HG03521 (cell line): Measurements from ENCODE around the gene KRTAP10-11.
"Not testable (repeated sequence)": the region's sequence is repeated elsewhere in the genome, so short reads cannot be mapped to it uniquely, and the experiment has no call there.

Experiments used
- ATAC-seq: cut with Tn5 transposase; IDR thresholded peaks from one replicate; pipeline ENCODE4 v1.9.1; 2021; ENCODE audit warnings: mild to moderate bottlenecking, moderate library complexity; ENCODE audit not compliant: unreplicated experiment

Gene KRTAP10-11

DNA sequence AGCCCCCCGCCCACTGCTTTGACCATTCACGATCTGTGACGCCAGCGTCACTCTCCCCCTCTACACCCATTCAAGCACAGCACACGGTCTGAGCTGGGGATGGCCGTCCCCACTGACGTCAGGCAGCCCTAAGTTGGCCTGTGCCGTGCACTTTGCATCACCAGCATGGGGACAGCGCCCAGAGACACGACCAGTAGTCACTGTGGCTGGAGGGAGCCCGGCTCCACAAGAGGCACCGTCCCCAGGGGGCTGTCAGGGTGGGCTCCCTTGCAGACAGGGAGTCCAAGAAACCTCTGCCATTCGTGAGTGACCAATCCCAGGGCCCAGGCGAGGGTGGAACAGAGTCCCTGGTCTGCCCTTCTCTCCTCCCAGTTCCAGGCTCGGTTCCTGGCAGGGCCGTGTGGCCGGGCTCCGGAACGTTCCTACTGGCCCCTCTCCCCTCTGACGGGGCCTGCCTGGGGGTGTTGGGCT, 32.0 kb upstream of the KRTAP10-11 start:
- ATAC-seq, result no peak

DNA sequence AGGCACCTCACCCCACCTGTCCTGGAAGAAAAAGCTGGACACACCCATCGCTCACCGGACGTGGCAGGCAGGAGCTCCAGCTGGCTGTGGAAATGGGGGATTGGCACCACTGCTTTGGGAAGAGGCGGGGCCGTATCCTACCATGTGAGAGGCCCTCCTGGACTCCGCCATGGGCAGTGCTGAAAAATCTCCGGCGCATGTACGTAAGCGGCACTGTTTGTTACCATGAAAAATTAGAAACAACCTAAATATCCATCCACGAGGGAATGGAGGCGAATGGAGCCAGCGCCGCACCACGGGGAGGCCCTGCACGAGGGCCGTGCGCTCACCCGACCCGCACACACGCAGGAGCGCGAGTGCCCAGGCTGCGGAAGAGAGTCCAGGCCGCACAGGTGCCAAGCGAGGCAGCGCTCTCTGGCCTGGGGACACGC, 31.2 kb upstream of the KRTAP10-11 start:
- no peak for ATAC-seq

DNA sequence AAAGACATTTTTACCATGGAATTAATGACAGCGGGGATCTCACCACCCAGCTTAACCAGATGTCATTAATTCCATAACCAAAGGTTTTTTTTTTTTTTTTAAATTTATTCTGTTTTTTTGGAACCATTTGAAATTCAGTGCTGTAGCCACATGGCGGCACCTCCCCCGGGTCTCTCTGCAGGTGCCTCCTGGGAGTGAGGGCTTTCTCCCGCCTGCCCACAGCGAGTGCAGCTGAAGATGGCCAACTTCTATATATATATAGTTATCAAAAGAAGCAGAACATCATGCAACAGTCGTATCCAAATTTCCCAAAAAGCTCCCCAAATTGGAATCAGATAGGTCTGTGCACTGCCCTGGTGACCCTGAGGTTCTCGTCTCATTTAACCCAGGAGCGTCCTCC, 30.7 kb upstream of the KRTAP10-11 start:
- ATAC-seq, result no peak

DNA sequence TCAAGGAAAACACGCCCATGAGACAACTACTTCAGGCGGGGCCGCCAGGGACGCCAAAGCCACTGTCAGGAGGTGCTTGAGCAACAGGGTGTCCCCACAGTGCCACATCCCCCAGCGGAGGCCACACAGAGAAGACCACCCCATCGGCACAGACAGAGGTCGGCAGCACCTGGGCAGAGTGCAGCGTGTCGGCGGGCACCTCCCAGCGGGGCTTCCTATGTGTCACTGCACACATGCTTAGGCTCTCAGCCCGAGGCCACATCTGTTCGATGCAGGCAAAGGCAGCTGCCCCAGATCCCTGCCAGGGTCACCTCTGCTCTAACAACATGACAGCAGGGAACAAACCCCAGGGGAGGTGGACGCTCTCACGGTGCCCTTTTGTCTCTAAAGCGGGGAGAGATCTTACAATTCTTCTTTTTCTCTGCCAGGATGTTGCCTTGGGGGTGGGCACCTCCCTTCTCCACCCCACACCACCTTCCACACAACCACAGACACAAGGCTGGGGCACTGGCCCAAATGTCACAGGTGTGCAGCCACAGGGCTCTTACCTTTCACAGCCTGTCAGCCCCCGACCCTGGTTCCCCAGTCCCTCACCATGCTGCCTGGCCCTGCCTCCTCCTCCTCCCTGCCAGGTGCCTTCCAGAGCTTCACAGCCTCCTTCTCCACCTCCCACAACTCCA, 30.2 kb upstream of the KRTAP10-11 start:
- no peak for ATAC-seq

DNA sequence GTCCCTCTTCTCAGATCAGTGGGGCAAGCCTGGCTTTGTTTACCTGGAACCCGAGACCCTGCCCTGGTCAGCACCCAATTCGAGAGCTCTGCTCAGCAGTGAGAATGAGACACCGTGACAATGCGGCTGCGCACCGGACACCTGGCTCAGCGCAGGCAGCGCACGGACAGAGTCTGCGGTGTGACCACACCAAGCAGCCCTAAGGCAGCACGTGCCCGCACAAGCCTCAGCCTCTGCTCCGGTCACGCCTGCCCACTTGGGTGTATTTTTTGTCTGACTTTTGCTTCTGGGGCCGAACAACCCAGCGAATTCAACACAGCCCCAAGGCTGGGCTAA, 29.7 kb upstream of the KRTAP10-11 start:
- ATAC-seq, result no peak

DNA sequence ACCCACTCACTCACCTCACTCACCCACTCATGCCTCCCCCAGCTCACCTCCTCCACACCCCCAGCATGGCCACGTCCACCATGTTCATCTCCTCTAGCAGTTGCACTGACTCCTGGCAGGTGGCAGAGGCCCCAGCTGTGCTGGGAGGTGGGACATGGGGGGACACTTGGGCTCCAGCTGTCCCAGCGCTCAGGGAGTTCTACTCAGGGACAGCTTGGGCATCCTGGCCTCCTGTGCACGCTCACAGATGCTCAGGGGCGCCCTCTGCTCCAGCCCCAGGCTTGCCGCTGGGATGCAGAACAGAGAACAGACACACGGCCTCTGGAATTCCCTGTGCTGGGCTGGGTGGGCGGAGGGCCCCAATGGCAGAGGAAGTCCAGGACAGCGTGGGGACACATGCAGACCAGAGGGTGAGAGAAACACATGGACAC, 29.1 kb upstream of the KRTAP10-11 start:
- no peak for ATAC-seq

DNA sequence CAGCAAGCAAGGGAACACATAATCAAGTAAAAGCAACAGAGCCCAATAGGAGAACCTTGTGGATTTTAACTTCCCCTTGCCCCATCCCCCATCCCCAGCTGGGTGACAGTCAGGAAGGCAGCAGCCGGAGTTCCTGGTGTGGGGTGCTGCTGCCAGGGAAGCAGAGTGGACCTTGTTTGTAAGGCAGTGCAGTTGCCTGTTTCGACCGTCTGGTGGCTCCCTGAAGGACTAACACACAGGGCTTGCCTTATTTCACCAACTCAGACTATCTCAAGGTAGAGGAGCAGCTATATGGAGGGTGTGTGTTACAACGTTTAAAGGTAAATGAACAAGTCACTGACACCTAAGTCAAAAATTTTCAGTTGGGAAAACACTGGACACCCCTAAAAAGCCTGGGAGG, 27.7 kb upstream of the KRTAP10-11 start:
- no peak for ATAC-seq

DNA sequence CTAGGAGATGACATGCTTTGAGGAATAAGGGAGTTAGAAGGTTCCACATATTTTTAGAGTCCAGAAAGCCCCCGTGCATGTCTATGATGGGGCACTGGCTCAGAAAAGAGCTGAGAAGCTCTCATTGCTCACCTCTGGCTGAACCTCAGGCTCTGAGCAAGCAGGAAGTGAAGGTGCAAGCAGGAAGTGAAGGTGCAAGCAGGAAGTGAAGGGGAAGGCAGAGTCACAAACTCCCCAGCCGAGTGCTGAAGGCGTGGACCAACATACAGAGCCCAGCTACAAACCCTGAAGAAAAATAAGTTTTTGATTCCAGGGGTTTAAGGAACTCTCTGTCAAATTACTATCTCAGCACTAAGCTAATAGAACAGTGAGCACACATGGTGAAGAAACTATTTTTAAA, 27.3 kb upstream of the KRTAP10-11 start:
- ATAC-seq, result no peak

DNA sequence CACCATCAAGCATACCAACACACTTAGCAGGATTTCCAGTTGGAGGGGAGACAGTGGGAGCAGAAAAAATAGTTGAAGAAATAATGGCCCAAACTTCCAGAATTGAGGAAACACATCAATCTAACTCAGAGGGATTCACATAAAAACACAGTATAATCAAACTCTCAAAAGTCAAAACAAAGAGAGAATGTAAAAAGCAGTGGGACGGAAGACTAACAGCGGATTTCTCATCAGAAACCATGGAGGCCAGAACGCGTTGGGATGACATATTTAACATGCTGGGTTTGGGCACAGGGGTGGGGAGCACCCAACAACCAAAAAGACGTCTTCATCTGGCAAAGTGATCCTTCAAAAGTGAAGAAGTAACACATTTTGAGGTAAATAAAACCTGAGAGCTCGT, 26.3 kb upstream of the KRTAP10-11 start:
- no peak for ATAC-seq

DNA sequence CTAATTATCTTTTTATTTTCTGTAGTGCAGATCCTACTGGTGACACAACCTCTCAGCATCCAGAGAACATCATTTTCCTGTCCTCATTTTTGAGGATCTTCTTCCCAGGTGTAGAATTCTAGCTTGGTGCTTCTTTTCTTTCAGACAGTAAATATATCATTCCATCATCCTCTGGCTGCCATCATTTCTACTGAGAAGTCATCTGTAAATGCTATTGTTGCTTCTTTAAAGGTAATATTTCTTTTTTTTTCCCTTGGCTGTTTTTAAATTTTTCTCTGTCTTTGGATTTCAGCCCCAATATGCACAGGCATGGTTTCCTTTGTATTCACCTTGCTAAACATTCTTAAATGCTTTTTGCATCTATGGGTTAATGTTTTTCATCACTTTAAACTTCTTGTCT, 22.6 kb upstream of the KRTAP10-11 start:
- ATAC-seq, result no peak

DNA sequence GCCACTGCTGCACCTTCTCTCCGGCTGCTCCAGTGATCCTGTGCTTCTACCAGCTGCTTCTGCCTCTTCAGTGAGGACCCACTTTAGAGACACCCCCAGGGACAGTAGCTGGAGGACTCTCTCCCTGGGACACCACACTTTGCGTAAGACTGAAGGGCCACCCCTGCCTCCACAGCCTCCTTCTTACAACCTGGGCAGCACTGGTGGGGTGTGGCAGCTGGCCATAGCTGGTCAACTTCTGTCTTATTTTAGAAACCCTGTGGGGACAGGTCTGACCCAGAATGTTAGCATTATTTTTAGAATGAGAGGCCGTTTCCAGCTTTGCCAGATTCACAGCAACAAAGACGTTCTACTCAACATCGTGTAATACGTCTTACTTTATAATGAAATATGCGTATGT, 20.5 kb upstream of the KRTAP10-11 start:
- ATAC-seq, result no peak

DNA sequence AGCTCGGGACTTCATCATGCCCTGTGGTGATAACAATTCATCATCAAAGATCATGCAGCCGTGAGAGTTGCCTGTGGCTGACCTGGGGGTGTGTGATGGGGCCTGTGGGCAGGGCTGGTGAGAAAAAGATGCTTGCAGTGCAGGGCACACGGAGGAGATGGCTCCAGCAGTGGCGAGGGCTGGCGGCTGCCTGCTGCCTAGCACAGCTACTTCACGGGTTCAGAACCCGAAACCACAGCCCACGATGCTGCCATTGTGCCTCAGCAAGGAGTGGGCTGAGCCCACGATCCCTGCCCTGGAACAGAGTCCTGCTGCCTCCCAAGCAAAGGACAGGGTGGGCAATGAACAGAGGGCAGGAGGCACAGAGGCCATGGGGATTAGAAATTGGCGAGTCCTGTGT, 20.0 kb upstream of the KRTAP10-11 start:
- ATAC-seq, result no peak

DNA sequence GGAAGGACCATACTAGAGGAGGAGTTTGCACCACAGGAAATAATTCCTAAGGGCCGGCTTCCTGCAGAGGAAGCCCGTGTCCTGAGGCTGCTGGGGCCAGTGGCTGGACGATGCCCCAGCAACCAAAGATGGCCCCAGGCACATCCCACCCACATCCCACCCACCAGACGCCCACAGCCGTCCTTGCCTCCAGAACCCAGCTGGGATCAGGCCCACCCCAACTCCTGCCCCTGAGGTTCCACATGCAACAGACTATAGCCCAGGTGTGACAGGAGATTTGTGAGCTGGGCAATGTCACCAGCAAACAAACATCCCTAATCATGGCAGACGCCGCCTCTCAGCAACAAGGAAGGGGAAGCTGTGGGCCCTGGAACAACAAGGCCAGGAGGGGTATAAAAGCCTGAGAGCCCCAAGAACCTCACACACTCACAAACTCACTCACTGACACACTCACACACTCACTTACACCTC, 19.5 kb upstream of the KRTAP10-11 start, which contains the start of gene KRTAP10-9:
KRTAP10-9 (plus strand) TSS at position 421 of the 471 bp plus-strand sequence. CDS start 79 bp downstream, outside the sequence.
- no peak for ATAC-seq

DNA sequence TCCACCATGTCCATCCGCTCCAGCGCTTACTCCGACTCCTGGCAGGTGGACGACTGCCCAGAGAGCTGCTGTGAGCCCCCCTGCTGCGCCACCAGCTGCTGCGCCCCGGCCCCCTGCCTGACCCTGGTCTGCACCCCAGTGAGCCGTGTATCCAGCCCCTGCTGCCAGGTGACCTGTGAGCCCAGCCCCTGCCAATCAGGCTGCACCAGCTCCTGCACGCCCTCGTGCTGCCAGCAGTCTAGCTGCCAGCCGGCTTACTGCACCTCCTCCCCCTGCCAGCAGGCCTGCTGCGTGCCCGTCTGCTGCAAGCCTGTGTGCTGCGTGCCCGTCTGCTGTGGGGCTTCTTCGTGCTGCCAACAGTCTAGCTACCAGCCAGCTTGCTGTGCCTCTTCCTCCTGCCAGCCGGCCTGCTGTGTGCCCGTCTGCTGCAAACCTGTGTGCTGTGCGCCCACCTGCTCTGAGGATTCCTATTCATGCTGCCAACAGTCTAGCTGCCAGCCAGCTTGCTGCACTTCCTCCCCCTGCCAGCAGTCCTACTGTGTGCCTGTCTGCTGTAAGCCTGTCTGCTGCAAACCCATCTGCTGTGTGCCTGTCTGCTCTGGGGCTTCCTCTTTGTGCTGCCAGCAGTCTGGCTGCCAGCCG, 18.9 kb upstream of the KRTAP10-11 start:
- not testable (repeated sequence) for ATAC-seq

DNA sequence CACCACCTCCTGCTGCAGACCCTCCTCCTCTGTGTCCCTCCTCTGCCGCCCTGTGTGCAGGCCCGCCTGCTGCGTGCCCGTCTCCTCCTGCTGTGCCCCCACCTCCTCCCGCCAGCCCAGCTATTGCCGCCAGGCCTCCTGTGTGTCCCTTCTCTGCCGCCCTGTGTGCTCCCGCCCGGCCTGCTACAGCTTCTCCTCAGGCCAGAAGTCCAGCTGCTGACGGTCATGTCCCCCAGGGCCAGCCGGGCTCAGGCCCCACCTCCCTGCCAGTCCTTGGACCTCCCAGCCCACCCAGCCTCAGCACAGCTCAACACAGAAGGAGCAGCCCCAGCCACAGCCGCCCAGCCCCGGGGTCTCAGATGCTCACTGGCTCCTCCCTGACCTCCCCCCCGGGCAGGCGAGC, 18.4 kb upstream of the KRTAP10-11 start:
- not testable (repeated sequence) for ATAC-seq

DNA sequence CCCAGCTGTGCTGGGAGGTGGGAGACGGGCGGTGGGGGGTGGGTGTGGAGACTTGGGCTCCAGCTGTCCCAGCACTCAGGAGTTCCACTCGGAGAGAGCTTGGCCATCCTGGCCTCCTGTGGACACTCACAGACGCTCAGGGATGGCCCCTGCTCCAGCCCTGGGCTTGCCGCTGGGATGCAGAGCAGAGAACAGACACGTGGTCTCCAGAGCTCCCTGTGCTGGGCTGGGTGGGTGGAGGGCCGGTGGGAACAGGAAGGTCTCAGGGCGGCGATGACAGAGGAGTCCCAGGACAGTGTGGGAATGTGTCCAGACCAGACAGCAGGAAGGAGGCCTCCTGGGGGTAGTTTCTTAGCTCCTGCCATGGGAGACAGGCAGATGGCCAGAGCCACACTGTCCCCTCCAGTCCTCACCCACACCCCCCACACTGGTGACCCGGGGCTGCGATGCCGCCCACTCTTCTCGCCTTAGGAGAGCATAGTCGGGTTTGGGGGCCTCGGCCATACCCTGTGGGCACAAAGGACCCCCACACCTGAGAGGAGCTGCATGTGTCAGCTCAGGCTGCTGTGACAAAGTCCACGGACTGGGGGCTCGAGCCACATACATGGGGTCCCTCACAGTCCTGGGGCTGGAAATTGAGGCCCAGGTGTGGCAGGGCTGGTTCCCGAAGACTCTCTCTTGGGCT, 17.4 kb upstream of the KRTAP10-11 start:
- no peak for ATAC-seq

DNA sequence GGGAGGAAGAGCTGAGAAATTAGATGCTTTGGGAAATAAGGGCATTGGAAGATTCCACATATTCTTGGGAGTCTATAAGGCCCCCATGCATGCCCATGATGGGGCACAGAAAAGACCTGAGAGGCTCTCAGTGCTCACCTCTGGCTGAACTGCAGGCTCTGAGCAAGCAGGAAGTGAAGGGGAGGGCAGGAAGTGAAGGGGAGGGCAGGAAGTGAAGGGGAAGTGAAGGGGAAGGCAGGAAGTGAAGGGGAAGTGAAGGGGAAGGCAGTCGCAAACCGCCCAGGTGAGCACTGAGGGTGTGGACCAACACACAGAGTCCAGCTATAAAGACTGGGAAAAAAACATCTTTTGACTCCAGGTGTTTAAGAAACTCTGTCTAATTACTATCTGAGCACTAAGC, 15.8 kb upstream of the KRTAP10-11 start:
- ATAC-seq, result no peak

DNA sequence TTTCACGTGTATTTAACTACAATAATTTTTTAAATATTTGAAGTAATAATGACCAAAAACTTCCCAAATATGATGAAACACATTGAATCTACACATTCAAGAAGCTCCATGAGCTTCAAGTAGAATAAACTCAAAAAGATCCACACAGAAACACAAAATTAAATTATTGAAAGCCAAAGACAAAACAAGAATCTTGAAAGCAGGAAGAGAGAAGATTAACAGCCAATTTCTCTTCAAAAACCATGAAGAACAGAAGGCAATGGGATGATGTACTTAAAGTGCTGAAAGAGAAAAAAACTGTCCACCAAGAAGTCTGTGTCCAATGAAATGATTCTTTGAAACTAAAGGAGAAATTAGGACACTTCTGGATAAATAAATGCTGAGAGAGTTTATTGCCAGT, 14.1 kb upstream of the KRTAP10-11 start:
- no peak for ATAC-seq

DNA sequence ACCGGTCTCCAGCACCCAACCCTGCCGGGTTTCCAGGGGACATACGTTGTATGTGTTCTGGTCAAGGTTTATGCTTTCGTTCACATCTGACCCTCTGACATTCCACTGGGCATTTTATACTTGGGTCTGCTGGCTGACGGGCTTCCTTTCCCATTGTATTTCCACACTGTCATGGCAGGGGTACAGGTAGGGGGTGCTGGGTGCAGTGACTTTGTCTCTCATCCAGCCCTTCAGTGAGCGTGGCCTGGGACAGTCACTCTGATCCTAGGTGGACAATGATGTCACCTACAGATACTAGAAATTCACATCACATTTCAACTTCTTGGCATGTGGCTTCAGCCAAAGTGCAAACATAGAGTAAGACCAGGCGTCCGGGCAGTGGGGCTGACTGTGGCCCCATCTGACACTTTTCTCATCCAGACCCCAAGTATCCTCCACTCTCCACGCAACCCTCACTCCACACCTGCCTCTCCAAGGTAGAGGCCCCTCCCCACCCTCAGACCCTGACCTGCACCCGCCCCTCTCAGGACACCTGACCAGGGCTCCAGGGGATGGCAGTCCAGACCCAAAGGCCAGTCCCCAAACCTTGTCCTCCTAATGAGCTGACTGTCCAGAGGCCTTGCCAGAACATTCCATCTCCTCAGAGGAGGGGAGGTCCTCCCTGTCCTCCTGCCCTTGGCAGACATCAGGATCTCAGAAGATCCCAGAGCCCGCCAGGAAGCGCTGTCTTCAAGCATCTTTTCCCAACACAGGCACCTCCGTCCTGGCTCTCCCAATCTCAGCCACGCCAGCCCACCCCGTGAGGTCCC, 9.8 kb upstream of the KRTAP10-11 start:
- ATAC-seq, result no peak

DNA sequence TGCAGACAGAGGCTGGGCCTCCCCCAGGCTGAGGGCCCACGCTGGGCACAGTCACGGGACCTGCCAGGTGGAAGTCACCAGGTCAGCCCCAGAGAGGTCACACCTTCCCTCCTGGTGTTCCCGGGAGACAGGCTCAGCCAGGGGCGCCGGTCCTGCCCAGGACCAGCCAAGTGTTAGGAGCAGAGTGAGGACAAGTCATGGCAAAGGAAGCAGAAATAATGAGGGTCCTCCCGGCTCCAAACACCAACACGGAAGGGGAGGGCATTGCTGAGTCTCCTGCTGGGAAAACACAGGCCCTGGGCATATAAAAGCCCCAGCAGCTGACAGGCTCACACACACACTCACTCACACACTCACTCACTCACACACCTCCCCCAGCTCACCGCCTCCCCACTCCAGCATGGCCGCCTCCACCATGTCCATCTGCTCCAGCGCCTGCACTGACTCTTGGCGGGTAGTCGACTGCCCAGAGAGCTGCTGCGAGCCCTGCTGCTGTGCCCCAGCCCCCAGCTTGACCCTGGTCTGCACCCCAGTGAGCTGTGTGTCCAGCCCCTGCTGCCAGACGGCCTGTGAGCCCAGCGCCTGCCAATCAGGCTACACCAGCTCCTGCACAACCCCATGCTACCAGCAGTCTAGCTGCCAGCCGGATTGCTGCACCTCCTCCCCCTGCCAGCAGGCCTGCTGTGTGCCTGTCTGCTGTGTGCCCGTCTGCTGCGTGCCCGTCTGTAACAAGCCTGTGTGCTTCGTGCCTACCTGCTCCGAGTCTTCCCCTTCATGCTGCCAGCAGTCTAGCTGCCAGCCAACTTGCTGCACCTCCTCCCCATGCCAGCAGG, 9.0 kb upstream of the KRTAP10-11 start, which contains the start of gene KRTAP10-10:
KRTAP10-10 (plus strand) TSS at position 339 of the 833 bp plus-strand sequence; CDS start at position 401, 62 bp downstream.
- no peak for ATAC-seq
